Measurements from ENCODE around the gene FOXN3. TPM values are rescaled to one million over a fixed set of nuclear protein-coding genes. Genes with fewer than 3 reads are reported as not detected.

Gene FOXN3
- polyA plus RNA-seq, 3 donors: 38.7 to 57.4 (median 42.0) TPM

GRCh38 chr14:89391123-89391522 lies 25.9 kb downstream of the FOXN3 start:
- peak overlapping the region in 2 of 7 donors; percentile 8 to 46 for H3K27ac Mint-ChIP-seq
- Histone ChIP-seq H3K4me1 (ENCODE audit: control insufficient read depth in 1 of 2, insufficient read depth in 2 of 2, low read length in 2 of 2) (peaks cover 10% of the 10 kb centered on the region in 2 donors), H3K27me3 (ENCODE audit: control insufficient read depth in 2 of 2, insufficient read depth in 2 of 2, low read length in 2 of 2) (no peaks in the 10 kb centered on the region), H2AFZ (ENCODE audit: insufficient read depth, low read depth, low read length, poor library complexity, severe bottlenecking) (no peak overlapping the region), H3K36me3 (replicated peaks in 1 of 2; ENCODE audit: control insufficient read depth in 1 of 2, insufficient read depth in 2 of 2, low read length in 2 of 2) (peaks cover 12 to 44% of the 10 kb centered on the region in 2 donors), H4K20me1 (ENCODE audit: insufficient read depth, low read length) (peaks cover 99% of the 10 kb centered on the region), H3K9ac (ENCODE audit: insufficient read depth, low read length, poor library complexity, severe bottlenecking) (no peak overlapping the region), H3K79me2 (ENCODE audit: insufficient read depth, low read length) (peaks cover 97% of the 10 kb centered on the region), H3K27ac (ENCODE audit: low read depth in 1 of 2, low read length in 2 of 2) (peak overlapping the region in 1 of 2 donors; percentile 26), H3K9me3 (replicated peaks in 1 of 2; ENCODE audit: control insufficient read depth in 1 of 2, insufficient read depth in 1 of 2, low read length in 2 of 2) (no peaks in the 10 kb centered on the region), H3K4me2 (replicated peaks; ENCODE audit: extremely low read depth, low read length, poor library complexity, severe bottlenecking) (no peak overlapping the region), H3K4me3 (replicated peaks in 1 of 3; ENCODE audit: low read depth in 2 of 3, low read length in 3 of 3) (no peak overlapping the region)
- peaks cover 0 to 1% (median 0%) of the 10 kb centered on the region in 7 donors for H3K9me3 Mint-ChIP-seq
- TF ChIP-seq CTCF (IDR thresholded peaks at IDR 0.05): no peak
- H3K4me1 Mint-ChIP-seq: peaks cover 30% of the 10 kb centered on the region
- no peak for DNase-seq
- H3K27me3 Mint-ChIP-seq (ENCODE audit: low read depth in 3 of 3): no peaks in the 10 kb centered on the region
- WGBS (ENCODE audit: insufficient coverage): 91% methylated on average over 8 of the region's 9 CpGs
- no peak overlapping the region for H3K4me3 Mint-ChIP-seq
- H3K36me3 Mint-ChIP-seq: peaks cover 31 to 47% of the 10 kb centered on the region in 2 donors
- intact Hi-C loops (cut with micrococcal nuclease): no loop called here

- H3K27me3 ChIP-seq (ENCODE audit: control insufficient read depth in 2 of 2, insufficient read depth in 2 of 2, low read length in 2 of 2): no peaks in the 10 kb centered on the region
- Mint-ChIP-seq H3K27ac (peak overlapping the region in 2 of 7 donors; percentile 47 to 73), H3K9me3 (peaks cover 0 to 1% (median 0%) of the 10 kb centered on the region in 7 donors), H3K4me1 (peaks cover 17% of the 10 kb centered on the region), H3K27me3 (ENCODE audit: low read depth in 3 of 3) (peaks cover 0 to 2% (median 0%) of the 10 kb centered on the region in 3 donors), H3K4me3 (no peak overlapping the region), H3K36me3 (peaks cover 27 to 47% of the 10 kb centered on the region in 2 donors)
- H3K79me2 ChIP-seq (ENCODE audit: insufficient read depth, low read length): peaks cover 97% of the 10 kb centered on the region
- H3K4me1 ChIP-seq (ENCODE audit: control insufficient read depth in 1 of 2, insufficient read depth in 2 of 2, low read length in 2 of 2): no peaks in the 10 kb centered on the region
- intact Hi-C loops (cut with micrococcal nuclease): no loop called here
- WGBS (ENCODE audit: insufficient coverage): 97% methylated on average over 3 of the region's 5 CpGs
- no peaks in the 10 kb centered on the region for H3K9me3 ChIP-seq (replicated peaks in 1 of 2; ENCODE audit: control insufficient read depth in 1 of 2, insufficient read depth in 1 of 2, low read length in 2 of 2)
- peaks cover 99% of the 10 kb centered on the region for H4K20me1 ChIP-seq (ENCODE audit: insufficient read depth, low read length)
- no peak for TF ChIP-seq CTCF (IDR thresholded peaks at IDR 0.05)
- H3K36me3 ChIP-seq (replicated peaks in 1 of 2; ENCODE audit: control insufficient read depth in 1 of 2, insufficient read depth in 2 of 2, low read length in 2 of 2): peaks cover 12 to 44% of the 10 kb centered on the region in 2 donors
- H2AFZ ChIP-seq (ENCODE audit: insufficient read depth, low read depth, low read length, poor library complexity, severe bottlenecking): no peak overlapping the region
- no peak overlapping the region for H3K4me2 ChIP-seq (replicated peaks; ENCODE audit: extremely low read depth, low read length, poor library complexity, severe bottlenecking)
- H3K27ac ChIP-seq (ENCODE audit: low read depth in 1 of 2, low read length in 2 of 2): peak overlapping the region in 1 of 2 donors; percentile 49
- H3K4me3 ChIP-seq (replicated peaks in 1 of 3; ENCODE audit: low read depth in 2 of 3, low read length in 3 of 3): no peak overlapping the region
- no peak for DNase-seq
- H3K9ac ChIP-seq (ENCODE audit: insufficient read depth, low read length, poor library complexity, severe bottlenecking): no peak overlapping the region
These were observed 28.2 kb downstream of the FOXN3 start for GRCh38 chr14:89388853-89389252.

Data from CD14-positive monocyte (primary cell).